KG1 (cell line): ENCODE measurements around the gene MPP4.

Experiments
- DNase-seq: peaks from one replicate; lab custom pipeline; 2025; lab: John Stamatoyannopoulos, UW

MPP4 gene

GRCh38 chr2:201698588-201699226 is at the start of gene MPP4:
Gene MPP4 (minus strand): TSS chr2:201698644. CDS start chr2:201693954, 4,690 bp downstream.
- no peak for DNase-seq

GRCh38 chr2:201746551-201746950 is 48.1 kb upstream of the MPP4 start:
- DNase-seq, result no peak

GRCh38 chr2:201735486-201735885 is 37.0 kb upstream of the MPP4 start:
- no peak for DNase-seq

- no peak for DNase-seq
Measured at GRCh38 chr2:201734111-201734510, 35.7 kb upstream of the MPP4 start.

GRCh38 chr2:201733544-201733943 is 35.1 kb upstream of the MPP4 start:
- DNase-seq, result no peak

GRCh38 chr2:201730651-201731285 is 32.3 kb upstream of the MPP4 start:
- DNase-seq, result no peak

- no peak for DNase-seq
Measured at GRCh38 chr2:201715459-201715858, 17.0 kb upstream of the MPP4 start.

- DNase-seq, result no peak
Measured at GRCh38 chr2:201712726-201713125, 14.3 kb upstream of the MPP4 start.

GRCh38 chr2:201709747-201710146 is 11.3 kb upstream of the MPP4 start:
- no peak for DNase-seq

- no peak for DNase-seq
Measured at GRCh38 chr2:201709049-201709448, 10.6 kb upstream of the MPP4 start.

- DNase-seq, result no peak
Measured at GRCh38 chr2:201707753-201708152, 9.3 kb upstream of the MPP4 start.

- DNase-seq, result no peak
Measured at GRCh38 chr2:201707142-201707541, 8.7 kb upstream of the MPP4 start.

- no peak for DNase-seq
Measured at GRCh38 chr2:201704536-201704935, 6.1 kb upstream of the MPP4 start.

- no peak for DNase-seq
Measured at GRCh38 chr2:201701646-201702045, 3.2 kb upstream of the MPP4 start.

GRCh38 chr2:201699416-201699815 is 972 bp upstream of the MPP4 start:
- no peak for DNase-seq

GRCh38 chr2:201697899-201698298 is 545 bp downstream of the MPP4 start:
- no peak for DNase-seq

- no peak for DNase-seq
Measured at GRCh38 chr2:201696151-201696659, 2.2 kb downstream of the MPP4 start.

GRCh38 chr2:201685156-201685555 is 13.3 kb downstream of the MPP4 start:
- no peak for DNase-seq

- no peak for DNase-seq
Measured at GRCh38 chr2:201680743-201681142, 17.7 kb downstream of the MPP4 start.

GRCh38 chr2:201678401-201678800 is 20.0 kb downstream of the MPP4 start:
- no peak for DNase-seq

- no peak for DNase-seq
Measured at GRCh38 chr2:201675454-201675853, 23.0 kb downstream of the MPP4 start.

GRCh38 chr2:201674794-201675193 is 23.6 kb downstream of the MPP4 start:
- DNase-seq, result no peak

- DNase-seq, result no peak
Measured at GRCh38 chr2:201674298-201674697, 24.1 kb downstream of the MPP4 start.

- no peak for DNase-seq
Measured at GRCh38 chr2:201673546-201673945, 24.9 kb downstream of the MPP4 start.
